H9 (cell line): ENCODE measurements around the gene FAM114A1. TPM values are rescaled to one million over a fixed set of nuclear protein-coding genes. Genes with fewer than 3 reads are reported as not detected.

Source experiments
- DNase-seq: peaks from one replicate; pipeline ENCODE4 v3.0.0-alpha.2; 2017
- H2AFZ ChIP-seq: one replicate; pipeline ENCODE4 v1.6.1; 2013; ENCODE audit warnings: mild to moderate bottlenecking, low read length, control low read depth, moderate library complexity
- H2AK5ac ChIP-seq: 2 replicates; pipeline ENCODE4 v1.6.1; 2013; ENCODE audit warnings: low read length, control low read depth, mixed read lengths; ENCODE audit not compliant: insufficient read length
- H2BK120ac ChIP-seq: one replicate; pipeline ENCODE4 v1.6.1; 2013; ENCODE audit warnings: low read depth, mild to moderate bottlenecking, low read length, control low read depth, inconsistent platforms; ENCODE audit not compliant: poor library complexity, severe bottlenecking
- H2BK12ac ChIP-seq: 2 replicates; pipeline ENCODE4 v1.6.1; 2013; ENCODE audit warnings: low read length, control low read depth, mixed read lengths, low read depth; ENCODE audit not compliant: insufficient read length
- H2BK15ac ChIP-seq: 2 replicates; pipeline ENCODE4 v1.6.1; 2013; ENCODE audit warnings: low read depth, low read length, control low read depth
- H2BK20ac ChIP-seq: one replicate; pipeline ENCODE4 v1.6.1; 2013; ENCODE audit warnings: low read depth, mild to moderate bottlenecking, low read length, control low read depth, inconsistent platforms; ENCODE audit not compliant: poor library complexity, severe bottlenecking
- H2BK5ac ChIP-seq: 2 replicates; pipeline ENCODE4 v1.6.1; 2013; ENCODE audit warnings: low read length, control low read depth, mixed read lengths; ENCODE audit not compliant: insufficient read length
- H3K14ac ChIP-seq: 2 replicates; pipeline ENCODE4 v1.6.1; 2013; ENCODE audit warnings: low read length, control low read depth; ENCODE audit not compliant: insufficient read depth
- H3K18ac ChIP-seq: 2 replicates; pipeline ENCODE4 v1.6.1; 2013; ENCODE audit warnings: low read depth, mild to moderate bottlenecking, mixed read lengths, low read length, control low read depth; ENCODE audit not compliant: insufficient read length
- H3K23ac ChIP-seq: 2 replicates; pipeline ENCODE4 v1.6.1; 2013; ENCODE audit warnings: low read length, control low read depth, mixed read lengths, low read depth; ENCODE audit not compliant: insufficient read length
- H3K23me2 ChIP-seq: 2 replicates; pipeline ENCODE4 v1.6.1; 2013; ENCODE audit warnings: low read depth, mild to moderate bottlenecking, mixed read lengths, low read length, control low read depth; ENCODE audit not compliant: insufficient read length, poor library complexity, severe bottlenecking
- H3K27ac ChIP-seq: 2 replicates; pipeline ENCODE4 v1.5.1; 2013; ENCODE audit warnings: low read length, control low read depth, mixed read lengths, low read depth; ENCODE audit not compliant: insufficient read length
- H3K27me3 ChIP-seq: 2 replicates; pipeline ENCODE4 v1.6.1; 2013; ENCODE audit warnings: low read length, control low read depth, inconsistent platforms; ENCODE audit not compliant: insufficient read depth
- H3K4ac ChIP-seq: 2 replicates; pipeline ENCODE4 v1.6.1; 2013; ENCODE audit warnings: low read depth, mild to moderate bottlenecking, control low read depth, inconsistent platforms, low read length, moderate library complexity
- H3K4me1 ChIP-seq: 2 replicates; pipeline ENCODE4 v1.6.1; 2013; ENCODE audit warnings: low read length, control low read depth, inconsistent platforms; ENCODE audit not compliant: insufficient read depth
- H3K4me2 ChIP-seq: 2 replicates; pipeline ENCODE4 v1.6.1; 2013; ENCODE audit warnings: low read length, control low read depth, mixed read lengths; ENCODE audit not compliant: insufficient read length, insufficient read depth
- H3K56ac ChIP-seq: 2 replicates; pipeline ENCODE4 v1.6.1; 2013; ENCODE audit warnings: low read depth, mild to moderate bottlenecking, mixed read lengths, low read length, control low read depth; ENCODE audit not compliant: insufficient read length
- H3K79me1 ChIP-seq: 2 replicates; pipeline ENCODE4 v1.6.1; 2013; ENCODE audit warnings: low read depth, mild to moderate bottlenecking, moderate library complexity, low read length, control low read depth, inconsistent platforms; ENCODE audit not compliant: insufficient read depth, poor library complexity, severe bottlenecking
- H3K79me2 ChIP-seq: 2 replicates; pipeline ENCODE4 v1.6.1; 2013; ENCODE audit warnings: low read length, control low read depth, inconsistent platforms; ENCODE audit not compliant: insufficient read depth
- H3K9ac ChIP-seq: 2 replicates; pipeline ENCODE4 v1.6.1; 2013; ENCODE audit warnings: low read length, control low read depth, mixed read lengths; ENCODE audit not compliant: insufficient read length; ENCODE audit errors: extremely low read depth
- H3K9me3 ChIP-seq: one replicate; pipeline ENCODE4 v1.6.1; 2013; ENCODE audit warnings: low read depth, low read length, inconsistent platforms; ENCODE audit not compliant: control insufficient read depth
- H3T11ph ChIP-seq: one replicate; pipeline ENCODE4 v1.6.1; 2013; ENCODE audit warnings: mild to moderate bottlenecking, low read length, control low read depth, inconsistent platforms
- H4K20me1 ChIP-seq: one replicate; pipeline ENCODE4 v1.6.1; 2013; ENCODE audit not compliant: control insufficient read depth, insufficient read length, insufficient read depth
- H4K5ac ChIP-seq: 2 replicates; pipeline ENCODE4 v1.6.1; 2013; ENCODE audit warnings: low read depth, mild to moderate bottlenecking, mixed read lengths, low read length, control low read depth; ENCODE audit not compliant: insufficient read length
- H4K8ac ChIP-seq: replicated peaks from 2 replicates; pipeline ENCODE4 v1.6.1; 2013; ENCODE audit warnings: low read length, control low read depth, mixed read lengths, low read depth; ENCODE audit not compliant: insufficient read length
- H4K91ac ChIP-seq: 2 replicates; pipeline ENCODE4 v1.6.1; 2013; ENCODE audit warnings: low read depth, mild to moderate bottlenecking, moderate library complexity, mixed read lengths, low read length, control low read depth; ENCODE audit not compliant: insufficient read length
- H3K27ac Mint-ChIP-seq, 3 experiments: 2 replicates in 2 of 3; 3 replicates in 1 of 3; pipeline ENCODE4 v1.8.0; 2020 to 2021; ENCODE audit warnings: mixed read lengths in 3 of 3, mild to moderate bottlenecking in 1 of 3, moderate library complexity in 1 of 3
- H3K27me3 Mint-ChIP-seq: 2 replicates; pipeline ENCODE4 v1.8.0; 2021; ENCODE audit warnings: low read depth, mild to moderate bottlenecking, moderate library complexity, mixed read lengths
- H3K36me3 Mint-ChIP-seq, 3 experiments: 2 replicates in 2 of 3; 3 replicates in 1 of 3; pipeline ENCODE4 v1.8.0; 2020 to 2021; ENCODE audit warnings: low read depth in 3 of 3, mixed read lengths in 3 of 3; ENCODE audit not compliant: insufficient read depth in 1 of 3
- H3K4me1 Mint-ChIP-seq, 2 experiments: 2 replicates each; pipeline ENCODE4 v1.8.0; 2020; ENCODE audit warnings: mixed read lengths in 2 of 2
- H3K4me3 Mint-ChIP-seq, 2 experiments: 2 replicates in 1 of 2; 3 replicates in 1 of 2; pipeline ENCODE4 v1.8.0; 2020 to 2021; ENCODE audit warnings: mild to moderate bottlenecking in 2 of 2, mixed read lengths in 2 of 2, moderate library complexity in 1 of 2
- H3K9me3 Mint-ChIP-seq, 2 experiments: 2 replicates in 1 of 2; 3 replicates in 1 of 2; pipeline ENCODE4 v1.8.0; 2020; ENCODE audit warnings: mild to moderate bottlenecking in 2 of 2, mixed read lengths in 2 of 2, moderate library complexity in 1 of 2
- CTCF ChIP-seq: fragments of 200-600 bp; sonication (generic); conservative IDR thresholded peaks from 3 replicates; pipeline ENCODE4 v1.8.0; 2021; ENCODE audit warnings: antibody characterized with exemption, mild to moderate bottlenecking
- WGBS: extraction: QIAGEN DNeasy Blood & Tissue Kit; methylation state at CpG from one replicate; pipeline ENCODE4 v1.1.7; 2013; ENCODE audit warnings: missing lambda C conversion rate, low lambda C conversion rate, mixed read lengths; ENCODE audit not compliant: insufficient read length; ENCODE audit errors: extremely low coverage; 5-methylcytosine and 5-hydroxymethylcytosine counted together
- total RNA-seq: library from RNA; stranded (reverse); gene quantifications from 2 replicates; pipeline ENCODE4 v1.2.1, GENCODE V29; 2021

The FAM114A1 gene
- total RNA-seq, 1 experiment from 2014 or later: 9.9 TPM

DNA sequence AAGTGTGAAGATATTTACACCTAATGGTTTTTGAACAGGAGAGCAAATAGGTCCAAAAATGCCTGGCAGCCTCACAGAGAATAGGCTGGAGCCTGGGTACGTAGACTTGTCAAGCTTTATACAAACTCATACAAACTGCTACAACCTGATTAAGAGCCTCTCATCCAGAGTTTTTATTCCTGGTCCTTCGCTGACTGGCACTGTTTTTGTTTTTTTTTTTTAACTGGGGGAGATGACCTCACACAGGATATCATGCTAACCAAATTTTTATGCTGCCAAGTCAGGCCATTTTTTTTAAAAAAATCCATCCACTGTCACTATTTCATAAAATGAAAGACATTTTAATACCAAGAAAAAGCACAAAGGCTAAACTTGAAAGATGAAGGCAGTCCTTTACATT, 1.9 kb downstream of the FAM114A1 start:
- Histone ChIP-seq H2BK120ac (no peak overlapping the region), H4K8ac (no peak overlapping the region), H3K9ac (no peak overlapping the region), H3K4me1 (peaks cover 6% of the 10 kb centered on the region; the same call in 1 of the 2 replicates), H2BK20ac (no peak overlapping the region), H2BK15ac (no peak overlapping the region), H2AK5ac (no peak overlapping the region), H4K20me1 (no peaks in the 10 kb centered on the region), H3K79me1 (no peaks in the 10 kb centered on the region), H3K27ac (no peak overlapping the region), H3K56ac (no peak overlapping the region), H2BK12ac (no peak overlapping the region), H2BK5ac (no peak overlapping the region), H3K79me2 (no peaks in the 10 kb centered on the region), H4K5ac (no peak overlapping the region), H3K14ac (no peak overlapping the region), H3K23me2 (peaks cover 3% of the 10 kb centered on the region), H3T11ph (no peak overlapping the region), H3K18ac (no peak overlapping the region), H3K23ac (no peak overlapping the region), H2AFZ (no peak overlapping the region), H3K4ac (no peak overlapping the region), H3K4me2 (no peak overlapping the region), H3K27me3 (no peaks in the 10 kb centered on the region), H4K91ac (no peak overlapping the region), H3K9me3 (no peaks in the 10 kb centered on the region)
- Mint-ChIP-seq H3K9me3 (no peaks in the 10 kb centered on the region), H3K4me1 (peaks cover 14 to 16% of the 10 kb centered on the region in 2 experiments), H3K36me3 (peaks cover 0 to 4% (median 0%) of the 10 kb centered on the region in 3 experiments; a peak in 3 of 7 replicates), H3K4me3 (no peak overlapping the region), H3K27ac (no peak overlapping the region), H3K27me3 (peaks cover 3% of the 10 kb centered on the region; the same call in 1 of the 2 replicates)
- TF ChIP-seq CTCF: no peak
- no CpG with 5 or more reads among the region's 2 CpGs for WGBS
- DNase-seq: no peak
